GM11168 (cell line): ENCODE data around the gene ZNF254.

Source experiments
- in situ Hi-C: fragments of 300-500 bp; cut with MboI; formaldehyde crosslinking; loops from one replicate; pipeline ENCODE4 v1.12.0; 2022; ENCODE audit warnings: low sequenced_read_pairs; ENCODE audit not compliant: unreplicated experiment

ZNF254 gene

DNA sequence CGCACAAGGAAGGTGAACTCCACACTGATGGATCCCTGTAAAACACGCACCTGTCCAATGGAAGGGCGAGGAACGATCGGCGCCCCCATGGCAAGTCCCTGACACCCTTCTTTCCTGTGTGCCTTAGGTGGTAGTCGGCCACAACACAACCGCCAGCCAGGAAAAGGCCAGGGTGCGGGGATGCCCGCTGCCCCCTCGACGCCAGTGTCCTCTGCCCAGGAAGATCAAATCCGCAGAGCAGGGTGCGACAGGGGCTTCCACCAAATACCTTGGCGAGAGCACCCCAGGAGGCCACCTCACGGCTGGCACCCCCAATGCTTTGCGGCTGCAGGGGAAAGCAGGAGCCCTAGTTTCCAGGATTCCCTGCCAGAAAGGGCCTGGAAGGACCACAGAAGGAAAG lies 91.2 kb downstream of the ZNF254 start:
- in situ Hi-C loops = no loop called here
